CD14-positive monocyte (primary cell): ENCODE results near the gene OR2A2. TPM values are rescaled to one million over a fixed set of nuclear protein-coding genes. Genes with fewer than 3 reads are reported as not detected.

Experiments used
- DNase-seq, 3 donors: peaks; one replicate each; pipeline ENCODE4 v3.0.0-alpha.2; 2011 to 2022
- H2AFZ ChIP-seq: 2 replicates; pipeline ENCODE4 v1.6.0; 2012; ENCODE audit warnings: mild to moderate bottlenecking, low read depth, low read length, inconsistent platforms; ENCODE audit not compliant: insufficient read depth, poor library complexity, severe bottlenecking
- H3K27ac ChIP-seq, 2 donors: 1 replicate in 1 of 2; 2 replicates in 1 of 2; pipeline ENCODE4 v1.5.1; 2012 to 2013; ENCODE audit warnings: low read length in 2 of 2, control low read depth in 1 of 2, inconsistent platforms in 1 of 2, low read depth in 1 of 2, mild to moderate bottlenecking in 1 of 2
- H3K27me3 ChIP-seq, 2 donors: one replicate each; pipeline versions ENCODE4 v1.6.0 to v1.6.1; 2011 to 2013; ENCODE audit warnings: low read length in 2 of 2; ENCODE audit not compliant: control insufficient read depth in 2 of 2, insufficient read depth in 2 of 2
- H3K36me3 ChIP-seq, 2 donors: replicated peaks in 1 of 2; 1 replicate in 1 of 2; 2 replicates in 1 of 2; pipeline versions ENCODE4 v1.5.1 to v1.6.1; 2012 to 2013; ENCODE audit warnings: low read length in 2 of 2, control low read depth in 1 of 2, inconsistent platforms in 1 of 2, mild to moderate bottlenecking in 1 of 2; ENCODE audit not compliant: insufficient read depth in 2 of 2, control insufficient read depth in 1 of 2
- H3K4me1 ChIP-seq, 2 donors: 1 replicate in 1 of 2; 2 replicates in 1 of 2; pipeline versions ENCODE4 v1.5.1 to v1.6.1; 2012 to 2013; ENCODE audit warnings: low read length in 2 of 2, control low read depth in 1 of 2, inconsistent platforms in 1 of 2, mild to moderate bottlenecking in 1 of 2, moderate library complexity in 1 of 2; ENCODE audit not compliant: insufficient read depth in 2 of 2, control insufficient read depth in 1 of 2
- H3K4me2 ChIP-seq: replicated peaks from 2 replicates; pipeline ENCODE3; 2012; ENCODE audit warnings: low read length, moderate library complexity, mild to moderate bottlenecking; ENCODE audit not compliant: poor library complexity, severe bottlenecking; ENCODE audit errors: extremely low read depth
- H3K4me3 ChIP-seq, 3 experiments: fragments of 200-600 bp in 1 of 3; sonication (generic) in 1 of 3; replicated peaks in 1 of 3; 1 replicate in 2 of 3; 2 replicates in 1 of 3; pipeline ENCODE4 v1.5.1; 2011 to 2013; ENCODE audit warnings: low read length in 3 of 3, mild to moderate bottlenecking in 3 of 3, control low read depth in 2 of 3, low read depth in 2 of 3, inconsistent platforms in 1 of 3, moderate library complexity in 1 of 3
- H3K79me2 ChIP-seq: 2 replicates; pipeline ENCODE4 v1.6.0; 2012; ENCODE audit warnings: mild to moderate bottlenecking, control low read depth, inconsistent platforms, low read length, moderate library complexity; ENCODE audit not compliant: insufficient read depth
- H3K9ac ChIP-seq: 2 replicates; pipeline ENCODE4 v1.6.0; 2017; ENCODE audit warnings: low read length, mild to moderate bottlenecking; ENCODE audit not compliant: insufficient read depth, poor library complexity, severe bottlenecking
- H3K9me3 ChIP-seq, 2 donors: replicated peaks in 1 of 2; 1 replicate in 1 of 2; 2 replicates in 1 of 2; pipeline versions ENCODE4 v1.5.1 to v1.6.1; 2012 to 2013; ENCODE audit warnings: low read length in 2 of 2, control low read depth in 1 of 2; ENCODE audit not compliant: control insufficient read depth in 1 of 2, insufficient read depth in 1 of 2
- H4K20me1 ChIP-seq: 2 replicates; pipeline ENCODE4 v1.6.0; 2012; ENCODE audit warnings: mild to moderate bottlenecking, low read length, control low read depth, moderate library complexity; ENCODE audit not compliant: insufficient read depth
- H3K27ac Mint-ChIP-seq, 7 donors: one replicate each; pipeline ENCODE4 v1.8.0; 2020; ENCODE audit warnings: mild to moderate bottlenecking in 7 of 7, mixed read lengths in 7 of 7, moderate library complexity in 6 of 7, inconsistent platforms in 2 of 7
- H3K27me3 Mint-ChIP-seq, 3 donors: one replicate each; pipeline ENCODE4 v1.8.0; 2021 to 2022; ENCODE audit warnings: low read depth in 3 of 3, mild to moderate bottlenecking in 3 of 3, mixed read lengths in 3 of 3, moderate library complexity in 3 of 3, inconsistent platforms in 1 of 3
- H3K36me3 Mint-ChIP-seq, 2 donors: one replicate each; pipeline ENCODE4 v1.8.0; 2020; ENCODE audit warnings: mixed read lengths in 2 of 2, inconsistent platforms in 1 of 2, mild to moderate bottlenecking in 1 of 2
- H3K4me1 Mint-ChIP-seq: one replicate; pipeline ENCODE4 v1.8.0; 2020; ENCODE audit warnings: mild to moderate bottlenecking, mixed read lengths
- H3K4me3 Mint-ChIP-seq, 2 donors: one replicate each; pipeline ENCODE4 v1.8.0; 2020; ENCODE audit warnings: mild to moderate bottlenecking in 2 of 2, mixed read lengths in 2 of 2, moderate library complexity in 1 of 2
- H3K9me3 Mint-ChIP-seq, 7 donors: one replicate each; pipeline ENCODE4 v1.8.0; 2020 to 2022; ENCODE audit warnings: mixed read lengths in 7 of 7, mild to moderate bottlenecking in 6 of 7, moderate library complexity in 6 of 7, inconsistent platforms in 2 of 7
- whole genome bisulfite sequencing: methylation state at CpG from one replicate; pipeline ENCODE4 v1.1.5; 2013; ENCODE audit warnings: missing lambda C conversion rate; ENCODE audit not compliant: insufficient coverage; 5-methylcytosine and 5-hydroxymethylcytosine counted together
- intact Hi-C, 2 donors: fragments of 100-400 bp; cut with micrococcal nuclease; formaldehyde crosslinking; loops; one replicate each; pipeline versions ENCODE4 v1.15.0 to v1.15.1; 2023
- polyA plus RNA-seq, 3 donors: library from polyadenylated mRNA; depleted of rRNA in 1 of 3; unstranded in 2 of 3; stranded (reverse) in 1 of 3; fragments of 300-500 nt in 2 of 3; fragments of >200 nt in 1 of 3; fragmentation: Illumina TruSeq in 2 of 3; gene quantifications; 1 replicate in 2 of 3; 2 replicates in 1 of 3; pipeline ENCODE4 v1.2.3, GENCODE V29; 2012 to 2021
- TF ChIP-seq, protein P1 (sequence below): fragments of 200-600 bp; IDR thresholded peaks from one replicate; pipeline ENCODE4 v1.8.0; 2022; ENCODE audit warnings: antibody characterized with exemption, mild to moderate bottlenecking

The OR2A2 gene
- polyA plus RNA-seq, 3 donors = not detected

DNA sequence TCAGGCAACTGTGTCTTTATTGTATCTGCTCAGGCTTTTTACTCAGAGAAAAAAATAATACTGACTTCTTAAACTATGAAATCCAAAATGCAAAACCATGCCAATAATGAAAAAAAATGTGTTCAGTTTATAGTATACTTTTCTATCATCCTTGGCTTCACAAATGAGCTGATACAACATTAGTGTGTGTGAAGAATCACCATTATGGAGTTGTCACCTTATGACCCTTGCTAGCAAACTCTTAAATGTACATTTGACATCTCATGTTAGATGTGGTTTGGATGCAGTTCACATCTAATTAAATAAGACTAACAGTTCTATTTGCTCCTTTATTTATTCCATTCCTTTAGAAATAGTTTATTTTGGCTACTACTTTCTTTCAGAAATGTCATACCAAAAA is 4.2 kb upstream of the OR2A2 start:
- H2AFZ ChIP-seq = no peak overlapping the region
- no peak overlapping the region for H3K4me2 ChIP-seq
- H3K9me3 Mint-ChIP-seq = peaks cover 0 to 2% (median 0%) of the 10 kb centered on the region in 7 donors
- no peaks in the 10 kb centered on the region for H3K9me3 ChIP-seq
- H3K27me3 Mint-ChIP-seq = peaks cover 0 to 4% (median 0%) of the 10 kb centered on the region in 3 donors
- H3K27ac Mint-ChIP-seq = no peak overlapping the region
- TF ChIP-seq, protein P1, sequence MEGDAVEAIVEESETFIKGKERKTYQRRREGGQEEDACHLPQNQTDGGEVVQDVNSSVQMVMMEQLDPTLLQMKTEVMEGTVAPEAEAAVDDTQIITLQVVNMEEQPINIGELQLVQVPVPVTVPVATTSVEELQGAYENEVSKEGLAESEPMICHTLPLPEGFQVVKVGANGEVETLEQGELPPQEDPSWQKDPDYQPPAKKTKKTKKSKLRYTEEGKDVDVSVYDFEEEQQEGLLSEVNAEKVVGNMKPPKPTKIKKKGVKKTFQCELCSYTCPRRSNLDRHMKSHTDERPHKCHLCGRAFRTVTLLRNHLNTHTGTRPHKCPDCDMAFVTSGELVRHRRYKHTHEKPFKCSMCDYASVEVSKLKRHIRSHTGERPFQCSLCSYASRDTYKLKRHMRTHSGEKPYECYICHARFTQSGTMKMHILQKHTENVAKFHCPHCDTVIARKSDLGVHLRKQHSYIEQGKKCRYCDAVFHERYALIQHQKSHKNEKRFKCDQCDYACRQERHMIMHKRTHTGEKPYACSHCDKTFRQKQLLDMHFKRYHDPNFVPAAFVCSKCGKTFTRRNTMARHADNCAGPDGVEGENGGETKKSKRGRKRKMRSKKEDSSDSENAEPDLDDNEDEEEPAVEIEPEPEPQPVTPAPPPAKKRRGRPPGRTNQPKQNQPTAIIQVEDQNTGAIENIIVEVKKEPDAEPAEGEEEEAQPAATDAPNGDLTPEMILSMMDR = no peak
- no peaks in the 10 kb centered on the region for H4K20me1 ChIP-seq
- H3K9ac ChIP-seq = no peak overlapping the region
- no peaks in the 10 kb centered on the region for H3K79me2 ChIP-seq
- H3K27me3 ChIP-seq = no peaks in the 10 kb centered on the region
- no peaks in the 10 kb centered on the region for H3K4me1 Mint-ChIP-seq
- H3K4me1 ChIP-seq = no peaks in the 10 kb centered on the region
- H3K36me3 Mint-ChIP-seq = no peaks in the 10 kb centered on the region
- no peak overlapping the region for H3K4me3 ChIP-seq
- no peak for DNase-seq
- H3K4me3 Mint-ChIP-seq = no peak overlapping the region
- no peak overlapping the region for H3K27ac ChIP-seq
- H3K36me3 ChIP-seq = no peaks in the 10 kb centered on the region
- intact Hi-C loops = no loop called here

DNA sequence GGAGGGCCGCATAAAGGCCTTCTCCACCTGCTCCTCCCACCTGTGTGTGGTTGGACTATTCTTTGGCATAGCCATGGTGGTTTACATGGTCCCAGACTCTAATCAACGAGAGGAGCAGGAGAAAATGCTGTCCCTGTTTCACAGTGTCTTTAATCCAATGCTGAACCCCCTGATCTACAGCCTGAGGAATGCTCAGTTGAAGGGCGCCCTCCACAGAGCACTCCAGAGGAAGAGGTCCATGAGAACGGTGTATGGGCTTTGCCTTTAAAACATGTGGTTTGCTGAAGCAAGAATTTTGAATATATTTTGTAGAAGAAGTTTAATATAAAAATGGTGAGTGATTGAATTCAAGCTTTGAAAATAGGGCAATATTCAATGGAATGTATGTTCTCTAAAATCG is 889 bp downstream of the OR2A2 start:
- H3K4me1 Mint-ChIP-seq = no peaks in the 10 kb centered on the region
- H3K4me1 ChIP-seq = no peaks in the 10 kb centered on the region
- H3K4me3 Mint-ChIP-seq = no peak overlapping the region
- no peak for DNase-seq
- H3K9me3 Mint-ChIP-seq = peaks cover 0 to 2% (median 0%) of the 10 kb centered on the region in 7 donors
- H2AFZ ChIP-seq = no peak overlapping the region
- H3K36me3 Mint-ChIP-seq = no peaks in the 10 kb centered on the region
- no peaks in the 10 kb centered on the region for H4K20me1 ChIP-seq
- no peaks in the 10 kb centered on the region for H3K9me3 ChIP-seq
- no peak overlapping the region for H3K9ac ChIP-seq
- H3K36me3 ChIP-seq = no peaks in the 10 kb centered on the region
- no peak overlapping the region for H3K4me3 ChIP-seq
- no peak overlapping the region for H3K27ac ChIP-seq
- H3K4me2 ChIP-seq = no peak overlapping the region
- TF ChIP-seq, protein P1 = no peak
- 83% methylated on average over 1 of the region's 5 CpGs for WGBS
- H3K79me2 ChIP-seq = no peaks in the 10 kb centered on the region
- no peak overlapping the region for H3K27ac Mint-ChIP-seq
- no peaks in the 10 kb centered on the region for H3K27me3 ChIP-seq
- intact Hi-C loops = no loop called here
- peaks cover 0 to 4% (median 0%) of the 10 kb centered on the region in 3 donors for H3K27me3 Mint-ChIP-seq
